Central memory CD4-positive, alpha-beta T cell (primary cell): ENCODE results near the gene CCDC85C.
A peak's percentile ranks its signal among the peaks of the same experiment; 100 is the strongest.

Source experiments
- DNase-seq: peaks from one replicate; pipeline ENCODE4 v3.0.0; 2022

The CCDC85C gene

DNA sequence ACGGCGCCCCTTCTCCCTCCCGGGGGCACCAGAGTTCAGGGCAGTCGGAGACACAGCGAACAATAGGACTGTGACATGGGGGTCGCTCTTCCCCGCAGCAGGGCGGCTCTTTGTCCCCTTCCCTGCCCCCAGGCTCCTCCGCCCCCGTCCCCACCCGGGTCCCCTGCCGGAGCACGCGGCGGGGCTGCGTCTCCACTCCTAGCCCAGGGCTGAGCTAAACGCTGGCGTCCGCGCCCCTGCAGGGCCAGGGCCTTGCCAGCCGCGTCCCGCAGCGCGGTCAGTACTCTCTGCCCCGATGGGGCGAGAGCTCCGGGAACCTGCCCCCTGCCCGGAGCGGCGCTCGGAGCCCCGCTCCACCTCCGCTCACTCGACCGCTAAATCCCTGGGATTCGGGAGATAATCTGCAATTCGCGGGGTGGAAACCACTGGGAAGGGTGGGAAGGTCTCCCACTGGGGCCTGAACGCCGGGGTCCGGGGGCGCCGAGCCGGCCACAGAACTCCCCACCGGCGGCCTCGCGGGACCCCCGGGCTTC lies 825 bp upstream of the CCDC85C start:
- no peak for DNase-seq

- DNase-seq: peak; percentile 98
Observed at GRCh38 chr14:99604278-99604765, 315 bp upstream of the CCDC85C start.

GRCh38 chr14:99602788-99603415 lies 1.1 kb downstream of the CCDC85C start:
- no peak for DNase-seq

- no peak for DNase-seq
Observed at GRCh38 chr14:99602054-99602787, 1.8 kb downstream of the CCDC85C start.

DNA sequence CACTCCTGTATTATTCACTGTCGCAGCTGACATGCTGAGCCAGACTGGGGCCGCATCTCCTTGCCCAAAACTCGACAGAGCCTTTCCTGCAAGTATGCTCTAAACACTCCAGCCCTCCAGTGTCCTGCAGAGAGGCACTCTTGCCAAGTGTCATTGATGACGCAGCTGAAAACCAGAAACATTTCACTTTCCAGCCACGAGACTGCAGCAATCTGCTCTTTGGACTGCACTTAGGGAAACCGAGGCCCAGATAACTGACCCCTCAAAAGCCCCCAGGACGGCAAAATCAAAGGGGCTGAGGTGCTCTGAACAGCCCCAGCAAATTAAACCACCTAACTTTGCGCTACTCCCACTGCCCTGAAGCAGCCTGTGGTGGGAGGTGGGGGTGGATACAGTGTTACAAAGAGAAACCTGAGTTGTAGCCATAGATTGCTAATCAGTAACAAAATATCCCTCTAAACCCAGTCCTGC lies 2.6 kb downstream of the CCDC85C start:
- no peak for DNase-seq

DNA sequence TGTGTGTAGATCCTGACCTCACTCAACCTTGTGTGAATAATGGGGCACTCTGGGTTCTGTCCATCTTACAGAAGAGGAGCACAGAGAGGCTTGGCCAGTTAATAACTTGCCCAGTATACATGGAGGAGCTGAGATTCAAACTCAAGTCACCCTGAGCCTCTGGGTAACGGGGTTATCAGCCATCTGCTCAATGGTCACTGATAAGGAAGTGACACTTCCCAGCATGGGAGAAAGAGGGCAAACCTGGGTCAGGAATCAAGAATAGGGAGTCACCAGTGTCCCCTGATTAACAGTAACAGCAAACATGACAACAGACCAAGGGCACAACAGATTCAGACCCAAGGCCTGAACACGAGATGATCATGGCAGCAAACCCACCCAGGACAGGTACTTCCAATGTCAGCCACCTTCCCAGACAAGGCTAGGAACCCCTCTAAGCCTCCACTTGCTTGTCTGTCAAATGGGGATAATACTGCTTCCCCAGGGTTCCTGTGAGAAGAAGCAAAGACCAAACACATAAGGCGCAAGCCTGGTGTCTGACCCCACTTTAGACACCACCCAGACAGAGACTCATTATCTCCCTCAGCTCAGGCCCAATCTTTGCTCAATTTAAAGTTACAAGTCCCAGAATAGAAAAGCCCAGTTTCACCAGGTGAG lies 3.6 kb downstream of the CCDC85C start:
- no peak for DNase-seq

DNA sequence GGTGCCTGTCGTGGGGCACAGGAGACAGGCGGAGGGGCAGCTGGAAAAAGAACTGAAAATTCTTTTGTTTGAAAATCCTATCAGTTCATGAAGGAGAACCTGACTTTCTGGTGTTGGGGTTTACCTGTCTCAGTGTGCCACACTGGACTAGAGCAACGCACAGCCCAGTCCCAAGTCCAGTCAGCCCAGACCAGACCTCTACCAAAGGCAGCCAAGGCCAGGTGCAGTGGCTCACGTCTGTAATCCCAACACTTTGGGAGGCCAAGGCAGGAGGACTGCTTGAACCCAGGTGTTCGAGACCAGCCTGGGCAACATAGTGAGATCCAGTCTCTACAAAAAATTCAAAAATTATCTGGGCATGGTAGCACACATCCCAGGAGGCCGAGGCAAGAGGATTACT lies 4.6 kb downstream of the CCDC85C start:
- no peak for DNase-seq

GRCh38 chr14:99598774-99599173 lies 5.2 kb downstream of the CCDC85C start:
- DNase-seq: no peak

GRCh38 chr14:99597911-99598600 lies 6.0 kb downstream of the CCDC85C start:
- DNase-seq: no peak

- no peak for DNase-seq
Observed at GRCh38 chr14:99596772-99597171, 7.2 kb downstream of the CCDC85C start.

DNA sequence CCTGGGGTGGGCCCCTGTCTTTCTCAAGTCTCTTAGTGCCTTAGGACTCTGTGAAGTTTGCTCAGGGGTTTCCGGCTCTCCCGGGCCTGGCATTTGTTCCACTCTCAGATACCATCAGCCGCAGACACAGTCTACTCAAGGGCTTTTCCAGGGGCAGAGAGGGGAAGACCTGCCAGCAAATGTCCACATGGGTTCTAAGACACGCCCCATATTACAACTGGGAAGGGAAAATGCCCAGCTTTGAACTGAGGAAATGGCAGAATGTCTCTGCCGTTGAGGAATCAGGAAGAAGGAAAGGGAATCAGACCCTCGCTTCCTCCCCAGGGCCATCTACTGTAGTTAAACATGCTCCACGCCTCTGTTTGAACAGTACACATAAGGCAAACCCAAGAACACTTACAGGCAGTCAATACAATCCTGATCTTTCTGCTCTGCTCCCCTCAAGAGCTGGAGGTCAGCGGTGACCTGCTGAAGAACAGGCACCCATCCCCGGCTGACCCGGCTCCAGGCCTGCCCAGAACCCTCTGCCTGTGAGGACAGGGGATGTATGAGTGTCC lies 7.9 kb downstream of the CCDC85C start:
- no peak for DNase-seq

DNA sequence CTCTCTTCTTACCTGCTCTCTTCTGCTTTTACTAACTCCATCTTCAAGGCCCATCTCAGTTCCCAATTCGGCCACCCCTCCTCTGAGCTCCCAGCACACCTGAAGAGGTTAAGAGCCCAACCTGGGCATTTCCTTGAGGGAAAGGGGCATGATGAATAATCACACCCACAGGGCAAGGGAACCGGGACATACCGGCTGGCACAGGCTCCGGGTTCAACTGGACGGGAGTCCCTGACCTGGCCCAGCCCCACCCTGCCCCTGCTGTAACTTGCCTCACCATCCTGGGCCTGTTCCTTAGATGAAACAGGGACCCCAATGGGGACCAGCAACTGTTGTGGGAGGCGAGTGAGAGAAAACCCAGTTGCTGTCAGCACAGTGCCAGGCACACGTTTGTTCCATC lies 8.5 kb downstream of the CCDC85C start:
- no peak for DNase-seq

DNA sequence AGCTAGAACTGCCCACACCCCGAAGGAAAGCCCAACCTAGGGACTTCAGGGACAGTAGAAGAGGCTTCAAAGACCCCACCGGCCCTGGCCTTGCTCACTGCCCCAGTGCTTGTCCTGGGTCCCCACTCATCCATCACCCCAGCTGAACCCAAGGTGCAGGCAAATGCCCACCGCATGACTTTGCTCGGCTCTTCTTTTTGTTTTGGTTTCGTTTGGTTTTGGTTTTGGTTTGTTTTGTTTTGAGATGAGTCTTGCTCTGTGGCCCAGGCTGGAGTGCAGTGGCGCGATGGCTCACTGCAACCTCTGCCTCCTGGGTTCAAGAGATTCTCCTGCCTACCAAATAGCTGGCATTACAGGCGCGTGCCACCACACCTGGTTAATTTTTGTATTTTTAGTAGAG lies 9.0 kb downstream of the CCDC85C start:
- peak; percentile 17 for DNase-seq

GRCh38 chr14:99593971-99594841 lies 9.8 kb downstream of the CCDC85C start:
- no peak for DNase-seq

DNA sequence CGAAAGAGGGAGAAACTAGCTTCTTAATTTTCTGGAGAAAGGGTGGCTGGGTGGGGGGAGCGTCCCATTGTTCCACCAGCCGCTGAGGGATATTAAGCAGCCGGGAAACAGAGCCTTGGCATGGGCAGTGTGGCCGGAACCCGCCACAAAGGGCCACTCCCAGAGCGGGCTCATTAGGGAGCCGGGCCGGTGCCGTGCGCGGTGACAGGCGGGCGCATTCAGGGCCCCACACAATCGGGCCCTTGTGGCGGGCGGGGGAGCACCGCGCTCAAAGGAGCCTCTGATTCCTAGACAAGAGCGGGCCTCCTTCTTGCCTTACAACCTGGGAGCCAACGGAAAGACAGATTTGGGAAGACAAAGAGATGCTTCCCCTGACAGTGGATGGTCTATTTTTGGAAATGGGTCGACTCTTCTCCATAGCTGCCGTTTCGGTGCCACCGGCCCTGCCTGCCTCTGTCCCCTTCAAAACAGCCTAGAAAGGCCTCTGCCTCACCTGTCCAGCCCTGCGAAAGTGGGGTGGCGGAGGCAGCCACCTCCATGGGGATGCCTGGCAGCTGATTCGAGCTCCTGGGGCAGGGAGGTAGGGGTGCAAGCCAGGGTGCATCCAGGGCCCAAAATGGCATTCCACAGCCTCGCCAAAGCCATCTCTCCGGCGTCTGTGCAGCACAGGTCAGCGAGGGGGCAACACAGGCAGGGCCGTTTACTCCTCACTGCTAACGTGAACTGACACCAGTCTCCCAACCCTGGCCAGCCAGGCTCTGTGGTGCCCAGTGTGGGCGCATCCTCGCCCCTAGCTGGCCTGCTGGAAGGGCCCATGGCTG lies 10.9 kb downstream of the CCDC85C start:
- DNase-seq: no peak

DNA sequence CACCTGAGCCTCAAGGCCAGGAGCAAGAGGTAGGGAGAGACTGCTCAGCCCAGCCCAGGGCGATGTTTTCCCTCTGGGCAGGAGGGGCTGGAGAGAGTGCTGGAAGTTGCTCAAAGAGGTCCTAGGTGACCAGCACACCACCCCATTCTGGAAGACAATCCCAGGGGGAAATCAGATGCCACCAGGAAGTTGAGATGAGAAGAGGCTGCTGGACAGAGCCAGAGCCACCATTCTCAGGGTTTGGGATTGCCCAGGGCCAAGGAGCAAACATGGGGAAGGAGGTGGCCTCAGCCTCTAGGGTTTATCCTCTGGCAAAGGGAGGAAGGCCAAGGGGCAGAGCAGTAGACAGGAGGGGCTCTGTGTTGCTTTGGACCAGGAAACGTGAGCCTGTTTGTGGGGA lies 11.6 kb downstream of the CCDC85C start:
- DNase-seq: no peak

GRCh38 chr14:99590746-99591555 lies 13.1 kb downstream of the CCDC85C start:
- DNase-seq: no peak

GRCh38 chr14:99589651-99590530 lies 14.1 kb downstream of the CCDC85C start:
- no peak for DNase-seq

DNA sequence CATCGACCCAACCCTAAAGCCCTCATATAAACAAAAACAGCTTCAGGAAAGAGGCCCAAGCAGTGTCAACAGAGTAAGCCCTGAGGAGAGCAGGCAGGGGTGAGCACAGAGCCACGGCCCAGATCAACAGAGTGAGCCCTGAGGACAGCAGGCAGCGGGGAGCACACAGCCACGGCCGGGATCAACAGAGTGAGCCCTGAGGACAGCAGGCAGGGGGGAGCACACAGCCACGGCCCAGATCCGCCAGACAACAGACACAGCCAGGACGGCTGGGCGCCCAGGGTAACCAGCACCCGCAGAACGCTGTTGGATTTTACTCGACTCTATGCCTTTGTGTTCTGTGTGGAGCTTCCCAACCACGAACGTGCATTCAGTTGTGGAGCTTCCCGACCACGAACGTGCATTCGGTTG lies 15.0 kb downstream of the CCDC85C start:
- no peak for DNase-seq
